BJ (cell line): ENCODE results near the gene FCN1. TPM values are rescaled to one million over a fixed set of nuclear protein-coding genes. Genes with fewer than 3 reads are reported as not detected.

Experiments used
- CTCF ChIA-PET: fragments of 350-600 bp; formaldehyde crosslinking; extraction: SDS; loops from one replicate; lab custom pipeline; 2021; ENCODE audit warnings: antibody characterized with exemption, inconsistent platforms; lab: Yijun Ruan, JAX
- POLR2A ChIA-PET: fragments of 300-600 bp; sonication (Branson Sonifier 250); formaldehyde crosslinking; extraction: SDS; loops from one replicate; lab custom pipeline; 2021; ENCODE audit warnings: antibody characterized with exemption; lab: Charles Lee
- DNase-seq: peaks from one replicate; pipeline ENCODE4 v3.0.0-alpha.2; 2011; ENCODE audit warnings: low read depth
- H3K27me3 ChIP-seq: 2 replicates; pipeline ENCODE4 v1.6.0; 2011; ENCODE audit warnings: low read length; ENCODE audit not compliant: control insufficient read depth, insufficient read depth
- H3K36me3 ChIP-seq: 2 replicates; pipeline ENCODE4 v1.5.1; 2011; ENCODE audit warnings: low read length; ENCODE audit not compliant: control insufficient read depth, insufficient read depth
- H3K4me3 ChIP-seq: 2 replicates; pipeline ENCODE4 v1.5.1; 2011; ENCODE audit warnings: low read depth, mild to moderate bottlenecking, control low read depth, low read length
- CTCF ChIP-seq: IDR thresholded peaks from 2 replicates; pipeline ENCODE4 v1.5.1; 2011; ENCODE audit warnings: low read depth, mild to moderate bottlenecking, control low read depth, inconsistent platforms, low read length, moderate library complexity; ENCODE audit not compliant: insufficient read depth
- polyA plus RNA-seq: library from polyadenylated mRNA; depleted of rRNA; stranded (reverse); fragments of >200 nt; gene quantifications from 2 replicates; pipeline ENCODE4 v1.2.3, GENCODE V29; 2011

The FCN1 gene
- polyA plus RNA-seq, 1 experiment = not detected

- H3K4me3 ChIP-seq = no peak overlapping the region
- DNase-seq = no peak
- POLR2A ChIA-PET = no interaction called here
Measured at GRCh38 chr9:134870746-134871662, 46.7 kb downstream of the FCN1 start.

GRCh38 chr9:134870301-134870694 is 47.4 kb downstream of the FCN1 start:
- DNase-seq = no peak
- ChIA-PET CTCF (no interaction called here), POLR2A (no interaction called here)
- no peak for TF ChIP-seq CTCF
- H3K36me3 ChIP-seq = no peaks in the 10 kb centered on the region
- H3K4me3 ChIP-seq = no peak overlapping the region
- peaks cover 8% of the 10 kb centered on the region for H3K27me3 ChIP-seq

More at GRCh38 chr9:134870746-134871662, 46.7 kb downstream of the FCN1 start:
- TF ChIP-seq CTCF = no peak
- CTCF ChIA-PET = interaction anchor here (1.2 kb wide), 1 partner anchor 12 kb away, joined by 4 read pairs; no protein-coding TSS in a partner anchor
- H3K36me3 ChIP-seq = no peaks in the 10 kb centered on the region
- H3K27me3 ChIP-seq = peaks cover 10% of the 10 kb centered on the region

DNA sequence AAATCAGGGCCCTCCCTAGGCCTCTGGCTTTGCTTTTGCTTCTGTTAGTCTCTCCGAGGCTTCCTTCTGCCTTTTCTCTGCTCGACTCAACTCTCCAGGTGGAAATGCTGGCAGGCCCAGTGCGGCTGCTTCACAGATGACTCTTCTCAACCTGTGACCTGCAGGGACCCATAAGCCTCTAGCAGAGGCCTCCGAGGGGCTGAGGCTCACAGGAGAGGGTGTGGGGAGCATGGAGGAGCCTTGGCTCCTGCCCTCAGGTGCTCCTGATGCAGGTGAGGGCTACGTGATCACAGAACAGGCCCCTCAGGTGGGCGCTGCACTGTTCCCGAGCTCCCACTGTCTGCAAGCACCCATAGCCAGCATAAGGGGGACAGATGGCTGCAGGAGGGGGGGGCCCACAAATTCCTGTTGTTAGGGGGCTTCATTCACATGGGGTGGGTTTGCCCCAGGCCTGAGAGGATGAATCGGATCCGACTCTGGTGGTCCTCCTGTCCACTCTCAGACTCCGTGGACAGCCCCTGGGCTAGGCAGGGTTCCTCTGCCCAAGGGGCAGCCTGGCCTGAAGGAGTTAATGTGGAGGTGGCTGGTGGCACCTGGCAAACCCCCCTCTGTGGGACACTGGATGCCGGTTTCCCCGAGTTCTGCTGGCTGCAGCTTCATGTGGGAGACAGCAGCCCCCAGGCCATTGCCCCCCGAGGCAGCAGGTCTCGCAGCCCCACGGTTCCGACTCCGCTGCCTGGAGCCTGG is 48.0 kb downstream of the FCN1 start:
- Histone ChIP-seq H3K36me3 (no peaks in the 10 kb centered on the region), H3K4me3 (no peak overlapping the region), H3K27me3 (peaks cover 5% of the 10 kb centered on the region)
- TF ChIP-seq CTCF = no peak
- DNase-seq = no peak
- ChIA-PET CTCF (no interaction called here), POLR2A (no interaction called here)

- ChIA-PET CTCF (no interaction called here), POLR2A (no interaction called here)
- Histone ChIP-seq H3K36me3 (no peaks in the 10 kb centered on the region), H3K4me3 (no peak overlapping the region), H3K27me3 (peaks cover 5% of the 10 kb centered on the region)
- no peak for TF ChIP-seq CTCF
- no peak for DNase-seq
Measured at GRCh38 chr9:134868751-134869553, 48.8 kb downstream of the FCN1 start.
